Ovary (tissue), 3 donors: ENCODE data around the gene GGTLC1.

ENCODE experiments used
- CTCF ChIP-seq, 3 donors: fragments of 450-650 bp in 2 of 3; fragments of 200-600 bp in 1 of 3; IDR thresholded peaks; one replicate each; pipeline versions ENCODE4 v1.5.1 to v1.8.0; 2016 to 2022; ENCODE audit warnings: antibody characterized with exemption in 3 of 3, mild to moderate bottlenecking in 1 of 3
- EP300 ChIP-seq: sonication (generic); formaldehyde crosslinking; IDR thresholded peaks from one replicate; pipeline ENCODE4 v1.6.1; 2017; ENCODE audit warnings: antibody characterized with exemption
- POLR2A ChIP-seq: fragments of 450-650 bp; IDR thresholded peaks from one replicate; pipeline ENCODE4 v1.6.1; 2017; ENCODE audit warnings: antibody characterized with exemption, mild to moderate bottlenecking, moderate library complexity
- donor health status: DM: no; HTN: no; CAD: no.

DNA sequence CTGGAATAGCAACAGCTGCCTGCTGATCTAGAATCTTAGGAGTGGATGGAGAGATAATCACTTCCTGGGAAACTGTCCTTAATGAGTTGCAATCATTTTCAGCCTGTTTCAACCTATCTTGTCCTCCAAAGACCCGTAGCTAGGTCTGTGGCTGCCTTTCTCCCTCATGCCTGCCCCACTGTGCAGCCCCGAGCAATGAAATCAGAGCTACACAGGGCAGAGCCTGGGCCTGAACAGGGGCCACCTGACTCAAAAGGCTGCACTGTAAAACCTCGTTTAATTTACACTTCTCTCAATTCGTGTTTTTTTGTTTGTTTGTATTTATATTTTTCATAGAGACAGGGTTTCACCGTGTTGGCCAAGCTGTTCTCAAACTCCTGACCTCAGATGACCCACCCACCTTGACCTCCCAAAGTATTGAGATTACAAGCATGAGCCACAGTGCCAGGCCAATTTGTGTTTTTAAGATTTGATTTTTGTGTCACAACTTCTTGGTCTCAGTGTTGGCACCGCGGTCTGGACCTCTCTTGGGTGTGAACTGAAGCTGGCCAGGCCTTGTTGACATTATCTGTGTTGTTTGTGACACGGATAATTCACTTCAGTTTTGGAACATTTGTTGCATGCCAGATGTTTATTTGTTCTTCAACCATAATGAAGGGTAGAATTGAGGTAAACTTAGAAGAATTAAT lies 21.5 kb downstream of the GGTLC1 start:
- TF ChIP-seq CTCF (IDR thresholded peaks at IDR 0.05) = no peak
- no peak for TF ChIP-seq POLR2A
- TF ChIP-seq EP300 = no peak
